GM23248 (cell line): ENCODE measurements around the gene TMEM131.

Source experiments
- EZH2 ChIP-seq: fragments of 200-600 bp; sonication (generic); IDR thresholded peaks from 2 replicates; pipeline ENCODE4 v1.6.1; 2018; ENCODE audit warnings: antibody characterized with exemption, mild to moderate bottlenecking; ENCODE audit not compliant: insufficient read depth, poor library complexity, severe bottlenecking
- EZH2phosphoT487 ChIP-seq: fragments of 200-600 bp; sonication (generic); IDR thresholded peaks from 2 replicates; pipeline ENCODE4 v1.6.1; 2018; ENCODE audit warnings: antibody characterized with exemption, moderate library complexity, mild to moderate bottlenecking, low read depth; ENCODE audit not compliant: insufficient read depth

DNA sequence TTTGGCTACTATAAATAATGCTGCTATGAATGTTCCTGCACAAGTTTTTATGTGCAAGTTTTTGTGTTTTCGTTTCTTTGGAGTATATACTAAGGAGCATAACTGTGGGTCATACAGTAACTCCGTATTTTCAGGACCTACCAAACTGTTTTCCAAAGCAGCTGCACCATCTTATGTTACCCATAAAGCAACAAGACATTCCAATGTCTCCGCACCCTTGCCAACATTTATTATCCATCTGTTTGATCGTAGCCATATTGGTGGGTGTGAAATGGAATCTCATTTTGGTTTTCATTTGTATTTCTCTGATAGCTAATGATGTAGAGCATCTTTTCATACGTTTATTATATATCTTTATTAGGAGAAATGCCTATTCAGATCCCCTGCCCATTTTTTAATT lies 13.8 kb downstream of the TMEM131 start:
- TF ChIP-seq EZH2, result no peak
- no peak for TF ChIP-seq EZH2phosphoT487
